NCI-H187 treated with DMSO at 0.1 percent for 48 hours (cell line): ENCODE data around the gene CADM1.
"Not testable (repeated sequence)": the region's sequence is repeated elsewhere in the genome, so short reads cannot be mapped to it uniquely, and the experiment has no call there.

Source experiments
- DNase-seq: peaks from one replicate; lab custom pipeline; 2025; lab: John Stamatoyannopoulos, UW

Gene CADM1

GRCh38 chr11:115476463-115477286, 27.5 kb downstream of the CADM1 start:
- no peak for DNase-seq

- DNase-seq, result no peak
These were observed 28.7 kb downstream of the CADM1 start for GRCh38 chr11:115475564-115475963.

GRCh38 chr11:115474306-115474705, 29.9 kb downstream of the CADM1 start:
- not testable (repeated sequence) for DNase-seq

- no peak for DNase-seq
These were observed 31.0 kb downstream of the CADM1 start for GRCh38 chr11:115473167-115473566.

- DNase-seq, result no peak
These were observed 32.8 kb downstream of the CADM1 start for GRCh38 chr11:115471367-115471766.

- no peak for DNase-seq
These were observed 33.3 kb downstream of the CADM1 start for GRCh38 chr11:115470928-115471327.

GRCh38 chr11:115469361-115469760, 34.9 kb downstream of the CADM1 start:
- DNase-seq, result no peak

- no peak for DNase-seq
These were observed 38.1 kb downstream of the CADM1 start for GRCh38 chr11:115466122-115466521.

- DNase-seq, result no peak
These were observed 39.9 kb downstream of the CADM1 start for GRCh38 chr11:115464269-115464668.

- DNase-seq, result no peak
These were observed 40.6 kb downstream of the CADM1 start for GRCh38 chr11:115463606-115464005.

GRCh38 chr11:115462757-115463156, 41.5 kb downstream of the CADM1 start:
- DNase-seq, result no peak

- DNase-seq, result no peak
These were observed 42.1 kb downstream of the CADM1 start for GRCh38 chr11:115462004-115462541.

- no peak for DNase-seq
These were observed 43.7 kb downstream of the CADM1 start for GRCh38 chr11:115460512-115460911.

- DNase-seq, result no peak
These were observed 44.7 kb downstream of the CADM1 start for GRCh38 chr11:115459563-115459962.

- no peak for DNase-seq
These were observed 45.3 kb downstream of the CADM1 start for GRCh38 chr11:115458877-115459276.

GRCh38 chr11:115456019-115456418, 48.2 kb downstream of the CADM1 start:
- DNase-seq, result no peak

GRCh38 chr11:115455613-115456012, 48.6 kb downstream of the CADM1 start:
- no peak for DNase-seq

- DNase-seq, result no peak
These were observed 49.7 kb downstream of the CADM1 start for GRCh38 chr11:115454525-115454924.

- no peak for DNase-seq
These were observed 50.3 kb downstream of the CADM1 start for GRCh38 chr11:115453693-115454490.

- no peak for DNase-seq
These were observed 52.0 kb downstream of the CADM1 start for GRCh38 chr11:115452241-115452640.

- DNase-seq, result no peak
These were observed 53.7 kb downstream of the CADM1 start for GRCh38 chr11:115450519-115450918.

- no peak for DNase-seq
These were observed 56.8 kb downstream of the CADM1 start for GRCh38 chr11:115447273-115447864.

- DNase-seq, result no peak
These were observed 58.0 kb downstream of the CADM1 start for GRCh38 chr11:115446214-115446613.
